Right lung (tissue), 10 donors: ENCODE results near the gene ARHGEF37. TPM values are rescaled to one million over a fixed set of nuclear protein-coding genes. Genes with fewer than 3 reads are reported as not detected.
"Not testable (repeated sequence)": the region's sequence is repeated elsewhere in the genome, so short reads cannot be mapped to it uniquely, and the experiment has no call there.

Source experiments
- DNase-seq, 2 donors: peaks; one replicate each; pipeline ENCODE4 v3.0.0-alpha.2; 2013
- long read RNA-seq, 8 donors: transcript quantifications; one replicate each; lab custom pipeline, GENCODE V29; 2026
- polyA plus RNA-seq, 5 donors: library from polyadenylated mRNA; unstranded; fragments of 120-200 nt; gene quantifications; one replicate each; pipeline versions ENCODE4 v1.2.1 to v1.2.3, GENCODE V29; 2013; ENCODE audit warnings: inconsistent platforms in 1 of 5, low replicate concordance in 1 of 5; ENCODE audit not compliant: insufficient read length in 5 of 5, insufficient read depth in 1 of 5

ARHGEF37 gene
- polyA plus RNA-seq, result 1 to 10 TPM; 4.2 to 6.2 (median 5.2) TPM
- long read RNA-seq, donor 1, full-length matches to known transcripts, result 2 of 2 reads
- long read RNA-seq, donor 1, partial matches to known transcripts, result 0 of 2 reads
- long read RNA-seq, donor 1, other reads (novel, unspliced or antisense), result 0 of 2 reads
- long read RNA-seq, donor 2, result 0 reads
- long read RNA-seq, donor 3, result 0 reads
- long read RNA-seq, donor 4, result 0 reads
- long read RNA-seq, donor 5, result 0 reads
- long read RNA-seq, donor 6, result 0 reads
- long read RNA-seq, donor 7, result 0 reads
- long read RNA-seq, donor 8, result 0 reads

- DNase-seq, result peak; percentile 67 to 77
Observed at GRCh38 chr5:149581192-149581861, at the start of gene ARHGEF37. Gene ARHGEF37, plus strand, starts transcription at chr5:149581498. Its CDS starts 16,272 bp downstream, at chr5:149597770.

- no peak for DNase-seq
Observed at GRCh38 chr5:149532413-149532812, 48.9 kb upstream of the ARHGEF37 start.

GRCh38 chr5:149535787-149536186 lies 45.5 kb upstream of the ARHGEF37 start:
- not testable (repeated sequence) for DNase-seq

GRCh38 chr5:149537374-149537975 lies 43.8 kb upstream of the ARHGEF37 start:
- no peak for DNase-seq

- no peak for DNase-seq
Observed at GRCh38 chr5:149540089-149540488, 41.2 kb upstream of the ARHGEF37 start.

GRCh38 chr5:149541893-149542292 lies 39.4 kb upstream of the ARHGEF37 start:
- no peak for DNase-seq

GRCh38 chr5:149543361-149544027 lies 37.8 kb upstream of the ARHGEF37 start:
- no peak for DNase-seq

- no peak for DNase-seq
Observed at GRCh38 chr5:149544028-149544420, 37.3 kb upstream of the ARHGEF37 start.

- DNase-seq, result no peak
Observed at GRCh38 chr5:149545327-149545726, 36.0 kb upstream of the ARHGEF37 start.

- DNase-seq, result no peak
Observed at GRCh38 chr5:149546974-149547373, 34.3 kb upstream of the ARHGEF37 start.

GRCh38 chr5:149549461-149550267 lies 31.6 kb upstream of the ARHGEF37 start:
- peak in 1 of 2 donors; percentile 51 for DNase-seq

- DNase-seq, result no peak
Observed at GRCh38 chr5:149550268-149550583, 31.1 kb upstream of the ARHGEF37 start.

- DNase-seq, result peak in 1 of 2 donors; percentile 51
Observed at GRCh38 chr5:149550594-149551226, 30.6 kb upstream of the ARHGEF37 start.

GRCh38 chr5:149551227-149552037 lies 29.9 kb upstream of the ARHGEF37 start, which contains the start of gene CSNK1A1:
Gene CSNK1A1, minus strand, starts transcription at chr5:149551439. Its CDS starts 475 bp downstream, at chr5:149550964.
- DNase-seq, result peak; percentile 99 to 100

GRCh38 chr5:149552038-149552494 lies 29.2 kb upstream of the ARHGEF37 start:
- DNase-seq, result no peak

- no peak for DNase-seq
Observed at GRCh38 chr5:149552553-149553160, 28.6 kb upstream of the ARHGEF37 start.

- no peak for DNase-seq
Observed at GRCh38 chr5:149559706-149560105, 21.6 kb upstream of the ARHGEF37 start.

GRCh38 chr5:149561848-149562247 lies 19.4 kb upstream of the ARHGEF37 start:
- no peak for DNase-seq

- no peak for DNase-seq
Observed at GRCh38 chr5:149563466-149563865, 17.8 kb upstream of the ARHGEF37 start.
